ENCODE measurements around the gene KRT38.

- no peak for TF ChIP-seq RCOR1 (IDR thresholded peaks at IDR 0.05; ENCODE audit: low read length)
- no peak for TF ChIP-seq SMC3 (IDR thresholded peaks at IDR 0.05; ENCODE audit: low read depth, low read length)
- no peak for TF ChIP-seq EZH2phosphoT487 (IDR thresholded peaks at IDR 0.05; ENCODE audit: borderline replicate concordance, low read depth)
- TF ChIP-seq RXRA (IDR thresholded peaks at IDR 0.05; ENCODE audit: borderline replicate concordance, low read depth): no peak
- no peak for TF ChIP-seq CTCF (IDR thresholded peaks at IDR 0.05)
- TF ChIP-seq, protein P1, sequence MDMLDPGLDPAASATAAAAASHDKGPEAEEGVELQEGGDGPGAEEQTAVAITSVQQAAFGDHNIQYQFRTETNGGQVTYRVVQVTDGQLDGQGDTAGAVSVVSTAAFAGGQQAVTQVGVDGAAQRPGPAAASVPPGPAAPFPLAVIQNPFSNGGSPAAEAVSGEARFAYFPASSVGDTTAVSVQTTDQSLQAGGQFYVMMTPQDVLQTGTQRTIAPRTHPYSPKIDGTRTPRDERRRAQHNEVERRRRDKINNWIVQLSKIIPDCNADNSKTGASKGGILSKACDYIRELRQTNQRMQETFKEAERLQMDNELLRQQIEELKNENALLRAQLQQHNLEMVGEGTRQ (IDR thresholded peaks at IDR 0.05; ENCODE audit: borderline replicate concordance, low read depth, low read length): no peak
Observed at GRCh38 chr17:41386227-41386626, 54.6 kb downstream of the KRT38 start.
